CD14-positive monocyte (primary cell): Measurements from ENCODE around the gene LMX1B. TPM values are rescaled to one million over a fixed set of nuclear protein-coding genes. Genes with fewer than 3 reads are reported as not detected.

Source experiments
- DNase-seq, 3 donors: peaks; one replicate each; pipeline ENCODE4 v3.0.0-alpha.2; 2011 to 2022
- H2AFZ ChIP-seq: 2 replicates; pipeline ENCODE4 v1.6.0; 2012; ENCODE audit warnings: mild to moderate bottlenecking, low read depth, low read length, inconsistent platforms; ENCODE audit not compliant: insufficient read depth, poor library complexity, severe bottlenecking
- H3K27ac ChIP-seq, 2 donors: 1 replicate in 1 of 2; 2 replicates in 1 of 2; pipeline ENCODE4 v1.5.1; 2012 to 2013; ENCODE audit warnings: low read length in 2 of 2, control low read depth in 1 of 2, inconsistent platforms in 1 of 2, low read depth in 1 of 2, mild to moderate bottlenecking in 1 of 2
- H3K27me3 ChIP-seq, 2 donors: one replicate each; pipeline versions ENCODE4 v1.6.0 to v1.6.1; 2011 to 2013; ENCODE audit warnings: low read length in 2 of 2; ENCODE audit not compliant: control insufficient read depth in 2 of 2, insufficient read depth in 2 of 2
- H3K36me3 ChIP-seq, 2 donors: replicated peaks in 1 of 2; 1 replicate in 1 of 2; 2 replicates in 1 of 2; pipeline versions ENCODE4 v1.5.1 to v1.6.1; 2012 to 2013; ENCODE audit warnings: low read length in 2 of 2, control low read depth in 1 of 2, inconsistent platforms in 1 of 2, mild to moderate bottlenecking in 1 of 2; ENCODE audit not compliant: insufficient read depth in 2 of 2, control insufficient read depth in 1 of 2
- H3K4me1 ChIP-seq, 2 donors: 1 replicate in 1 of 2; 2 replicates in 1 of 2; pipeline versions ENCODE4 v1.5.1 to v1.6.1; 2012 to 2013; ENCODE audit warnings: low read length in 2 of 2, control low read depth in 1 of 2, inconsistent platforms in 1 of 2, mild to moderate bottlenecking in 1 of 2, moderate library complexity in 1 of 2; ENCODE audit not compliant: insufficient read depth in 2 of 2, control insufficient read depth in 1 of 2
- H3K4me2 ChIP-seq: replicated peaks from 2 replicates; pipeline ENCODE3; 2012; ENCODE audit warnings: low read length, moderate library complexity, mild to moderate bottlenecking; ENCODE audit not compliant: poor library complexity, severe bottlenecking; ENCODE audit errors: extremely low read depth
- H3K4me3 ChIP-seq, 3 experiments: fragments of 200-600 bp in 1 of 3; sonication (generic) in 1 of 3; replicated peaks in 1 of 3; 1 replicate in 2 of 3; 2 replicates in 1 of 3; pipeline ENCODE4 v1.5.1; 2011 to 2013; ENCODE audit warnings: low read length in 3 of 3, mild to moderate bottlenecking in 3 of 3, control low read depth in 2 of 3, low read depth in 2 of 3, inconsistent platforms in 1 of 3, moderate library complexity in 1 of 3
- H3K79me2 ChIP-seq: 2 replicates; pipeline ENCODE4 v1.6.0; 2012; ENCODE audit warnings: mild to moderate bottlenecking, control low read depth, inconsistent platforms, low read length, moderate library complexity; ENCODE audit not compliant: insufficient read depth
- H3K9ac ChIP-seq: 2 replicates; pipeline ENCODE4 v1.6.0; 2017; ENCODE audit warnings: low read length, mild to moderate bottlenecking; ENCODE audit not compliant: insufficient read depth, poor library complexity, severe bottlenecking
- H3K9me3 ChIP-seq, 2 donors: replicated peaks in 1 of 2; 1 replicate in 1 of 2; 2 replicates in 1 of 2; pipeline versions ENCODE4 v1.5.1 to v1.6.1; 2012 to 2013; ENCODE audit warnings: low read length in 2 of 2, control low read depth in 1 of 2; ENCODE audit not compliant: control insufficient read depth in 1 of 2, insufficient read depth in 1 of 2
- H4K20me1 ChIP-seq: 2 replicates; pipeline ENCODE4 v1.6.0; 2012; ENCODE audit warnings: mild to moderate bottlenecking, low read length, control low read depth, moderate library complexity; ENCODE audit not compliant: insufficient read depth
- H3K27ac Mint-ChIP-seq, 7 donors: one replicate each; pipeline ENCODE4 v1.8.0; 2020; ENCODE audit warnings: mild to moderate bottlenecking in 7 of 7, mixed read lengths in 7 of 7, moderate library complexity in 6 of 7, inconsistent platforms in 2 of 7
- H3K27me3 Mint-ChIP-seq, 3 donors: one replicate each; pipeline ENCODE4 v1.8.0; 2021 to 2022; ENCODE audit warnings: low read depth in 3 of 3, mild to moderate bottlenecking in 3 of 3, mixed read lengths in 3 of 3, moderate library complexity in 3 of 3, inconsistent platforms in 1 of 3
- H3K36me3 Mint-ChIP-seq, 2 donors: one replicate each; pipeline ENCODE4 v1.8.0; 2020; ENCODE audit warnings: mixed read lengths in 2 of 2, inconsistent platforms in 1 of 2, mild to moderate bottlenecking in 1 of 2
- H3K4me1 Mint-ChIP-seq: one replicate; pipeline ENCODE4 v1.8.0; 2020; ENCODE audit warnings: mild to moderate bottlenecking, mixed read lengths
- H3K4me3 Mint-ChIP-seq, 2 donors: one replicate each; pipeline ENCODE4 v1.8.0; 2020; ENCODE audit warnings: mild to moderate bottlenecking in 2 of 2, mixed read lengths in 2 of 2, moderate library complexity in 1 of 2
- H3K9me3 Mint-ChIP-seq, 7 donors: one replicate each; pipeline ENCODE4 v1.8.0; 2020 to 2022; ENCODE audit warnings: mixed read lengths in 7 of 7, mild to moderate bottlenecking in 6 of 7, moderate library complexity in 6 of 7, inconsistent platforms in 2 of 7
- WGBS: methylation state at CpG from one replicate; pipeline ENCODE4 v1.1.5; 2013; ENCODE audit warnings: missing lambda C conversion rate; ENCODE audit not compliant: insufficient coverage; 5-methylcytosine and 5-hydroxymethylcytosine counted together
- intact Hi-C, 2 donors: fragments of 100-400 bp; cut with micrococcal nuclease; formaldehyde crosslinking; loops; one replicate each; pipeline versions ENCODE4 v1.15.0 to v1.15.1; 2023
- polyA plus RNA-seq, 3 donors: library from polyadenylated mRNA; depleted of rRNA in 1 of 3; unstranded in 2 of 3; stranded (reverse) in 1 of 3; fragments of 300-500 nt in 2 of 3; fragments of >200 nt in 1 of 3; fragmentation: Illumina TruSeq in 2 of 3; gene quantifications; 1 replicate in 2 of 3; 2 replicates in 1 of 3; pipeline ENCODE4 v1.2.3, GENCODE V29; 2012 to 2021
- TF ChIP-seq, protein P1 (sequence below): fragments of 200-600 bp; IDR thresholded peaks from one replicate; pipeline ENCODE4 v1.8.0; 2022; ENCODE audit warnings: antibody characterized with exemption, mild to moderate bottlenecking

The LMX1B gene
- polyA plus RNA-seq, 3 donors, result not detected

DNA sequence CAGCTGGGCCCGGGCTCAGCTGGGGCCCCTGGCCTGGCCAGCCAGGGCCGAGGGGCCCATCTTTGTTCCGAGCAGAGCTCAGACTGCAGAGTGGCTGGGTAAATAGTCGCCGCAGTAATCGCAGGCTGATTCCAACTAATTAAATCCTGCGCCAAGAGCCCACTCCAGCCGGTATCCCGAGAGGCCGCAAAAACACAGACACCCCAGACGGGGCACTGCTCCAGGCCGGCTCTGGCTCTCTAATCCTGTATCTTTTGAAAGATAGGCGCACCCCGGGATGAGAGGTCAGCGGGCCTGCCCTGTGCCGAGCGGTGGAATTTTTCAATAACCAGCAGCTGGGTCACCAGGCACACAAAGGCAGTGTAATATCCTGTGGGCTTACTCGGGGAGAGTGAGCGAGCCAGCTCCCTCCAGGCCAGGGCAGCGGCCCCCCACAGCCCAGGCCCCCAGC lies 57.7 kb downstream of the LMX1B start:
- no peaks in the 10 kb centered on the region for H4K20me1 ChIP-seq
- no peaks in the 10 kb centered on the region for H3K79me2 ChIP-seq
- H3K4me3 ChIP-seq, result no peak overlapping the region
- 41% methylated on average over 13 of the region's 20 CpGs for WGBS
- Mint-ChIP-seq H3K4me1 (peaks cover 1% of the 10 kb centered on the region), H3K4me3 (no peak overlapping the region), H3K9me3 (peaks cover 0 to 8% (median 2%) of the 10 kb centered on the region in 7 donors), H3K36me3 (no peaks in the 10 kb centered on the region), H3K27me3 (peaks cover 56 to 62% (median 62%) of the 10 kb centered on the region in 3 donors), H3K27ac (no peak overlapping the region)
- no peaks in the 10 kb centered on the region for H3K36me3 ChIP-seq
- H3K4me2 ChIP-seq, result no peak overlapping the region
- intact Hi-C loops, result no loop called here
- TF ChIP-seq, protein P1, sequence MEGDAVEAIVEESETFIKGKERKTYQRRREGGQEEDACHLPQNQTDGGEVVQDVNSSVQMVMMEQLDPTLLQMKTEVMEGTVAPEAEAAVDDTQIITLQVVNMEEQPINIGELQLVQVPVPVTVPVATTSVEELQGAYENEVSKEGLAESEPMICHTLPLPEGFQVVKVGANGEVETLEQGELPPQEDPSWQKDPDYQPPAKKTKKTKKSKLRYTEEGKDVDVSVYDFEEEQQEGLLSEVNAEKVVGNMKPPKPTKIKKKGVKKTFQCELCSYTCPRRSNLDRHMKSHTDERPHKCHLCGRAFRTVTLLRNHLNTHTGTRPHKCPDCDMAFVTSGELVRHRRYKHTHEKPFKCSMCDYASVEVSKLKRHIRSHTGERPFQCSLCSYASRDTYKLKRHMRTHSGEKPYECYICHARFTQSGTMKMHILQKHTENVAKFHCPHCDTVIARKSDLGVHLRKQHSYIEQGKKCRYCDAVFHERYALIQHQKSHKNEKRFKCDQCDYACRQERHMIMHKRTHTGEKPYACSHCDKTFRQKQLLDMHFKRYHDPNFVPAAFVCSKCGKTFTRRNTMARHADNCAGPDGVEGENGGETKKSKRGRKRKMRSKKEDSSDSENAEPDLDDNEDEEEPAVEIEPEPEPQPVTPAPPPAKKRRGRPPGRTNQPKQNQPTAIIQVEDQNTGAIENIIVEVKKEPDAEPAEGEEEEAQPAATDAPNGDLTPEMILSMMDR, result no peak
- H3K9ac ChIP-seq, result no peak overlapping the region
- no peaks in the 10 kb centered on the region for H3K4me1 ChIP-seq
- H3K9me3 ChIP-seq, result peaks cover 5 to 22% of the 10 kb centered on the region in 2 donors
- H2AFZ ChIP-seq, result no peak overlapping the region
- no peak overlapping the region for H3K27ac ChIP-seq
- DNase-seq, result no peak
- H3K27me3 ChIP-seq, result peaks cover 23 to 82% of the 10 kb centered on the region in 2 donors

DNA sequence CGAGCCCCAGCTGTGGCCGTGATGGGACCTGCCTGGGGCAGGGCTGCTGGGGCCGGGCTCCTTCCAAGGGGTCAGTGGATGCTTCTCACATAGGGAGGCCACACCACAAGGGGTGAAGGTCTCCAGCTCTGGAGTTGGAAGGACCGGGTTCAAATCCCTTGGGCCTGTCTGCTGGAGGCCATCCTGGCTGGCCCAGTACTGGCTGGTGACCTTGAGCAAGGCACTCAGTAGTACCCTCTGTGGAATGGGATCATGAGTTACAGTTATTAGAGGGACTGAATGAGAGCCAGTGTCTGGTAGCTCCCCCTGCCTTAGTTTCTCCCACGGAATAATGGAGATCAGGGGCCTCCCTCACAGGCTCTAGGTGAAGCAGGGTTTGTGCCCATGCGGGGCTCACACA lies 58.3 kb downstream of the LMX1B start:
- H3K36me3 ChIP-seq, result no peaks in the 10 kb centered on the region
- Mint-ChIP-seq H3K27me3 (peaks cover 58 to 64% (median 63%) of the 10 kb centered on the region in 3 donors), H3K4me1 (no peaks in the 10 kb centered on the region), H3K4me3 (peak overlapping the region in 1 of 2 donors; percentile 51), H3K36me3 (no peaks in the 10 kb centered on the region), H3K9me3 (peaks cover 0 to 8% (median 4%) of the 10 kb centered on the region in 7 donors), H3K27ac (no peak overlapping the region)
- intact Hi-C loops, result no loop called here
- no peaks in the 10 kb centered on the region for H3K4me1 ChIP-seq
- peaks cover 29 to 82% of the 10 kb centered on the region in 2 donors for H3K27me3 ChIP-seq
- no peak overlapping the region for H3K4me2 ChIP-seq
- H4K20me1 ChIP-seq, result no peaks in the 10 kb centered on the region
- no peaks in the 10 kb centered on the region for H3K79me2 ChIP-seq
- 47% methylated on average over 5 of the region's 6 CpGs for WGBS
- TF ChIP-seq, protein P1, result no peak
- no peak overlapping the region for H3K9ac ChIP-seq
- no peak overlapping the region for H3K27ac ChIP-seq
- no peak overlapping the region for H3K4me3 ChIP-seq
- no peak overlapping the region for H2AFZ ChIP-seq
- H3K9me3 ChIP-seq, result peaks cover 5 to 26% of the 10 kb centered on the region in 2 donors
- no peak for DNase-seq
